Testis (tissue), 2 donors: ENCODE results near the gene KCNQ1.

Experiments used
- POLR2A ChIP-seq: fragments of 450-650 bp; IDR thresholded peaks from one replicate; pipeline ENCODE4 v1.6.1; 2017; ENCODE audit warnings: antibody characterized with exemption, mild to moderate bottlenecking, moderate library complexity
- TF ChIP-seq, protein P1 (sequence below), 3 experiments: fragments of 450-650 bp in 2 of 3; fragments of 200-600 bp in 1 of 3; sonication (generic) in 1 of 3; IDR thresholded peaks; one replicate each; pipeline ENCODE4 v1.5.1; 2016 to 2019; ENCODE audit warnings: antibody characterized with exemption in 3 of 3, mild to moderate bottlenecking in 2 of 3, moderate library complexity in 1 of 3

DNA sequence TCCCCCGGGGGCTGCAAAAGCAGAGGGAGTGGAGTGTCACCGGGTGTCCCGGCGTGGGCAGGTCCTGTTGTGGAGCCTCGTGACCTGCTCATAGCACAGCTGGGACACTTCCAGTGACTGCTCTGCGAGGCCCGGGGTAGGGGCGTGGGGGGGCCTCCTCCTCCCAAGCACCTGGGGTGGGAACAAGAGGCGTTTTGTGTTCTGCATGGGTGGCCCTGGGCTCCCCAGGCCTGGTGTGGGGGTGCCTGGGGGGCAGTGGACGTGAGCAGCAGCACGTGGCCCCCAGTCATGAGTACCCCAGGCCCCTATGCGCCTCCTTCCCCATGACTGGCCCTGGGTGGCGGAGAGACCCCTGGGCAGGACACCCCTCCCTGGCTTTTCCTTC lies 104.7 kb downstream of the KCNQ1 start:
- no peak for TF ChIP-seq POLR2A
- TF ChIP-seq, protein P1, sequence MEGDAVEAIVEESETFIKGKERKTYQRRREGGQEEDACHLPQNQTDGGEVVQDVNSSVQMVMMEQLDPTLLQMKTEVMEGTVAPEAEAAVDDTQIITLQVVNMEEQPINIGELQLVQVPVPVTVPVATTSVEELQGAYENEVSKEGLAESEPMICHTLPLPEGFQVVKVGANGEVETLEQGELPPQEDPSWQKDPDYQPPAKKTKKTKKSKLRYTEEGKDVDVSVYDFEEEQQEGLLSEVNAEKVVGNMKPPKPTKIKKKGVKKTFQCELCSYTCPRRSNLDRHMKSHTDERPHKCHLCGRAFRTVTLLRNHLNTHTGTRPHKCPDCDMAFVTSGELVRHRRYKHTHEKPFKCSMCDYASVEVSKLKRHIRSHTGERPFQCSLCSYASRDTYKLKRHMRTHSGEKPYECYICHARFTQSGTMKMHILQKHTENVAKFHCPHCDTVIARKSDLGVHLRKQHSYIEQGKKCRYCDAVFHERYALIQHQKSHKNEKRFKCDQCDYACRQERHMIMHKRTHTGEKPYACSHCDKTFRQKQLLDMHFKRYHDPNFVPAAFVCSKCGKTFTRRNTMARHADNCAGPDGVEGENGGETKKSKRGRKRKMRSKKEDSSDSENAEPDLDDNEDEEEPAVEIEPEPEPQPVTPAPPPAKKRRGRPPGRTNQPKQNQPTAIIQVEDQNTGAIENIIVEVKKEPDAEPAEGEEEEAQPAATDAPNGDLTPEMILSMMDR (IDR thresholded peaks at IDR 0.05): no peak
